ENCODE data around the gene PDE9A.

The PDE9A gene

DNA sequence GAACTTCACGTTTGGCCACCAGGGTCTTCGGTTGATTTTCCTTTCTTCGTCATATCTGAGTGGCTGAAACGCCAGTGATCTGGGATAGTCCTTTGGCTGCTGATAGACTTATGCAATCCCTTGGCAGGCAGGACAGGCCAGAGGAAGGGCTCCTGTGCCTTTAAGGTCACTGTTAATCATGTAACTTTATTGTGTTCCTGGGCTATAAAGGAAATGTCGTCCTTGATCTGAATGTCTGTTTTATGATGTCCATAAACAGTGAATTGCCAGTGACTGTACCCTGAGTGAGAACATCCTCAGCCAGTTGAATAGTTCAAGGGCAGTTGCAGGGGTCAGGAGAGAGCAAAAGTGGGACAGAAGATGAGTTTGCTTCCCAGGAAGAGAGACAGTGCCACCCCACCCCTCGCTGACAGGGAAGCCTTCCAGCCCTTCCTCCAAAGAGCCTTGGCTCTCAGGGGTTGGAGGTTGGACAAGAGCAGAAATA, 68.0 kb downstream of the PDE9A start:
- no peaks in the 10 kb centered on the region for H3K36me3 ChIP-seq (ENCODE audit: insufficient read depth, low read length)
- no peak overlapping the region for H3K9ac ChIP-seq (ENCODE audit: low read depth, low read length)
- H3K9me3 ChIP-seq (ENCODE audit: control insufficient read depth, insufficient read depth, low read length): no peaks in the 10 kb centered on the region
- peaks cover 5% of the 10 kb centered on the region; the same call in 1 of the 2 replicates for H3K4me1 ChIP-seq (ENCODE audit: insufficient read depth, low read length)

DNA sequence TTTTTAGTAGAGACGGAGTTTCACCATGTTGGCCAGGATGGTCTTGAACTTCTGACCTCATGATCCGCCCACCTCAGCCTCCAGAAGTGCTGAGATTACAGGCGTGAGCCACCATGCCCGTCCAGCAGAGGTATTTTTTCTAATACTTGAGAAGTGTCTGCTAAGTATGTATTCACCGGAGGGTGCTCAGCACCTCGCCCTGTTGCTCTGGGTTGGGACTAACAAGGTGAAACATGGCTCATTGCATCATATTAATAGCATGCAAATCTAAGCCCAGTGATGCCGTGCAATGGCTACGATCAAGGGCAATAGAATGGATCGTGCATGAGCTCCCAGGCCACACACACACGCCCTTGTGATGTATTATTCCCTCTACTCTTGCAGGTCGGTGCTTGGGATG, 68.7 kb downstream of the PDE9A start:
- no peaks in the 10 kb centered on the region for H3K9me3 ChIP-seq (ENCODE audit: control insufficient read depth, insufficient read depth, low read length)
- H3K36me3 ChIP-seq (ENCODE audit: insufficient read depth, low read length): no peaks in the 10 kb centered on the region
- peaks cover 5% of the 10 kb centered on the region; the same call in 1 of the 2 replicates for H3K4me1 ChIP-seq (ENCODE audit: insufficient read depth, low read length)
- no peak overlapping the region for H3K9ac ChIP-seq (ENCODE audit: low read depth, low read length)

DNA sequence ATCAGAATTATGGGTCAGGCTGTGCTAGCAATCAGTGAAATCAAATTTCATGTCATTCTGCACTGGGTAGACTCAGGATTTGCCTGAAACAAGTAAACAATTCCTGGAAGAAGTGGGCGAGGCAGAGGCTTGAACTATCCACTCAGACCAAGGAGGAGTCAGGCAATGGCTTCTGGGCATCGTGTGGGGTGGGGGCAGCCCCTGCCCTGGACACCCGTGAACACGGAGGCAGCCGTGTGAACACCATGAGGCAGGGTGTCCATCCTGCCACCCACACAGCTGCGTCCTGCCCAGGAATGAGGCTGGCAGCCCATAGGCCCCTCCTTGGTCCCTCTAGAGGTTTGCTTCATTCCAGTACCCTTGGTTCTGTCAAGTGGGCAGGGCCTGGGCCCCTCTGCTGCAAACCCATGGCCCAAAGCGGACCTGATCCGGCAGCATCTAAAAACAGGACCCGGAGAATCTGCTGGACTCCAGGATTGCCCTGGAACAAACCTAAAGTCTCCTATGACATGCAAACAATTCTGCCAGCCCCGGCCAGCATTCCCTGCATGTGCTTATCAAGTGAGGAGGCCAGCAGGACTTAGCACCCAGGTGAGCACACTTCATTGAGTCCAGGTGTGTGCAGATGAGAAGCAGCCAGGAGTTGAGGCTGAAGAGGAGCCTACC, 69.5 kb downstream of the PDE9A start:
- H3K9ac ChIP-seq (ENCODE audit: low read depth, low read length): no peak overlapping the region
- H3K4me1 ChIP-seq (ENCODE audit: insufficient read depth, low read length): peaks cover 5% of the 10 kb centered on the region; the same call in 1 of the 2 replicates
- H3K9me3 ChIP-seq (ENCODE audit: control insufficient read depth, insufficient read depth, low read length): no peaks in the 10 kb centered on the region

DNA sequence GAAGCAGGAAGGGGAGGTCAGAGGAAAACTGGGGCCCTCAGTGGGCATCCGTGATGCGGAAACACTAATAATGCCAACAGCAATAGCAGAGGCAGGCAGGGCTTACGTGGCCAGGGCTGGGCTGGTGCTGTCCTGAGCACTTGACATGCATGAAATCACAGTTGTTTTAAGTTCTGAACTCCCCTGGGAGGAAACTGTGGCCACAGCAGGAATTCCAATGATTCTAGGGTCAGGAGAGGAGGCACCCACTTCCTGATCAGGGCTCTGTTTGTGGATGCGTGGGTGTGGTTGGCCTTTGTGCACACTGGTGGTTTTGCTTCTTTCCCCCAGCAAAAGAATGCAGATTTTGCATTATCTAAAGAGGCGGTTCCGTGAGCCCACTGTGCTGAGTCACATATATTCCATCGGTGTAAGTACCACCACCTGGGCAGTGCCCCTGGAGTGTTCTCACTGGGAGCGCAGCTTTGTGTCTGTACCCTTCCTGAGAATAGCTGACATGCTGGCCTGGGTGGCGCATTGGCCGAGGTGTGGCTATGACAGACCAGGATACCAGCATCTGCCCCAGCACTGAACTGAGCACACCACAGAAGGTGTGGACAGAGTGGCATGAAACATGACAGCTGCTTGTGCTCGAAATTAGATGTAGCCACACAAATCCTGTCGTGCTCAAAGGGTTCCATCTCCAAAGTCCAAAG, 71.0 kb downstream of the PDE9A start:
- Histone ChIP-seq H3K9me3 (ENCODE audit: control insufficient read depth, insufficient read depth, low read length) (no peaks in the 10 kb centered on the region; the same call in 1 of the 2 replicates), H3K4me1 (ENCODE audit: insufficient read depth, low read length) (peaks cover 5% of the 10 kb centered on the region; the same call in 1 of the 2 replicates), H3K9ac (ENCODE audit: low read depth, low read length) (no peak overlapping the region), H3K36me3 (ENCODE audit: insufficient read depth, low read length) (no peaks in the 10 kb centered on the region)

More for the DNA sequence above, 69.5 kb downstream of the PDE9A start:
- H3K36me3 ChIP-seq (ENCODE audit: insufficient read depth, low read length): no peaks in the 10 kb centered on the region

DNA sequence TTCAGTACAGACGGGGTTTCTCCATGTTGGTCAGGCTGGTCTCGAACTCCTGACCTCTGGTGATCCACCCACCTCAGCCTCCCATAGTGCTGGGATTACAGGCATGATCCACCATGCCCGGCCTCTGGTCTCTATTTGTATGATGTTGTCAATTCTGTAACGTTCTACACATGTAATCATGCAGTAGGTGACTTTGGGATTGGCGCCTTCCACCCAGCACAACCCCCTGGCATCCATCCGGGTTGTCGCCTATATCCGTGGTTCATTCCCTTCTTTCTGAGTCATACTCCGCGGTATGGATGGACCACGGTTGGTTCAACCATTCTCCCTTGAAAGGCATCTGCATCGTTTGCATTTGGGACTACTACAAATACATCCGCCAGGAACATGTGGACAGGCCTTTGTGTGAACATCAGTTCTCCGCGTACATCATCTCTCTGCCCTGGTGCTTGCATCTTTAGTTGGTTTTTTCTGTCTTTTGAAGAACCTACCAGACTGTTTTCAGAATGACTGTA, 72.1 kb downstream of the PDE9A start:
- peaks cover 5% of the 10 kb centered on the region; the same call in 1 of the 2 replicates for H3K4me1 ChIP-seq (ENCODE audit: insufficient read depth, low read length)
- no peaks in the 10 kb centered on the region for H3K36me3 ChIP-seq (ENCODE audit: insufficient read depth, low read length)
- H3K9me3 ChIP-seq (ENCODE audit: control insufficient read depth, insufficient read depth, low read length): no peaks in the 10 kb centered on the region; the same call in 1 of the 2 replicates
- H3K9ac ChIP-seq (ENCODE audit: low read depth, low read length): no peak overlapping the region

DNA sequence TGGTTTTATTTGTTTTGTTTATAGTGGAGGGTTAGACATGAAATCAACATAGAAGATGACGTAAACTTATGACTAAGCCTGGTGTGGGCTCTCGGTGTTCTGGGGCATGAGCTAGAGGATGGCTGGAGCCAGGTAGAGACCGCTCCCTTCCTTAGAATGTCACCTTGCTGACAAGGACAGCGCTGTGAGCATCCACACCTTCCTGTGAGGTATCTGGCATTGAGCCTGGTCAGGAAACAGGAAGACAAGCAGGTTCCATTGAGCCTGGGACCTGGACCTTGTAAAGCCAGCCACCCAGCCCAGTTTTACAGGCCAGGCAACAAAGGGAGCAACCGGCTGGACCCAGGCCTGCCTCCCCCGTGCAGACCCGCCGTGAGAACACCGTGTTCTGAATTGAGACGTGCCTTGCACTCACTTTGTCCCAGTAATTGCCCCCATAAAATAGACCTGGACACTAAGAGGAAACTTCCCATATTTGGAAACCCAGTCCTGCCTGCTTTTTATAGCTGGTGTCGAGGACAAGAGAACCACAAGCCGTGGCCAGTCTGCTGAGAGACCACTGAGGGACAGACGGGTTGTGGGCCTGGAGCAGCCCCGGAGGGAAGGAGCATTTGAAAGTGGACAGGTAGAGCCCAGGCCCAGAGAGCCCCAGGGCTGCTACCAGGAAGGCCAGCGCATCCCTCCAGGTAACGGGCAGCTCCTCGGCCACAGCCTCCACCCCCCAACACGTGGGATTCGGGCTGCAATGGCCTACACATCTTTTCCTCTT, 78.0 kb downstream of the PDE9A start:
- Histone ChIP-seq H3K9ac (ENCODE audit: low read depth, low read length) (no peak overlapping the region), H3K4me1 (ENCODE audit: insufficient read depth, low read length) (no peaks in the 10 kb centered on the region), H3K36me3 (ENCODE audit: insufficient read depth, low read length) (peaks cover 15% of the 10 kb centered on the region; the same call in 1 of the 2 replicates)

DNA sequence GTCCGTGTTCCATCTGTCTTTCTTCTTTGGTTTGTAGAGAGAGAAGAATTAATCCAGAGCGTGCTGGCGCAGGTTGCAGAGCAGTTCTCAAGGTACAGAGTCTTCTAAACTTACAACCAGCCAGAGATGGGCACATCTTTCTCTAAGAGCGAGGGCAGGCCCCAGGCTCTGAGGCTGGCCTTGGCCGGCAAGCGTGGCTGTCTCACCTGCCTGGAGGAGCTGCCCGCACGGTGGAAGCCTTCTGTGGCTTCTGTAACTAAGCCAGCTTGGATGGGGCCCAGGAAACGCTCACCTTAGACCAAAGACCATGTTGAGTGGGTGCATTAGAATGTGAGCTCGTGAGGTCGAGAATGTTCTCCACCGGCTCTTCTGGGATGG, 78.6 kb downstream of the PDE9A start:
- Histone ChIP-seq H3K9ac (ENCODE audit: low read depth, low read length) (no peak overlapping the region), H3K4me1 (ENCODE audit: insufficient read depth, low read length) (no peaks in the 10 kb centered on the region), H3K36me3 (ENCODE audit: insufficient read depth, low read length) (peaks cover 15% of the 10 kb centered on the region; the same call in 1 of the 2 replicates)

More for the DNA sequence above, 78.0 kb downstream of the PDE9A start:
- no peaks in the 10 kb centered on the region; the same call in 1 of the 2 replicates for H3K9me3 ChIP-seq (ENCODE audit: control insufficient read depth, insufficient read depth, low read length)

DNA sequence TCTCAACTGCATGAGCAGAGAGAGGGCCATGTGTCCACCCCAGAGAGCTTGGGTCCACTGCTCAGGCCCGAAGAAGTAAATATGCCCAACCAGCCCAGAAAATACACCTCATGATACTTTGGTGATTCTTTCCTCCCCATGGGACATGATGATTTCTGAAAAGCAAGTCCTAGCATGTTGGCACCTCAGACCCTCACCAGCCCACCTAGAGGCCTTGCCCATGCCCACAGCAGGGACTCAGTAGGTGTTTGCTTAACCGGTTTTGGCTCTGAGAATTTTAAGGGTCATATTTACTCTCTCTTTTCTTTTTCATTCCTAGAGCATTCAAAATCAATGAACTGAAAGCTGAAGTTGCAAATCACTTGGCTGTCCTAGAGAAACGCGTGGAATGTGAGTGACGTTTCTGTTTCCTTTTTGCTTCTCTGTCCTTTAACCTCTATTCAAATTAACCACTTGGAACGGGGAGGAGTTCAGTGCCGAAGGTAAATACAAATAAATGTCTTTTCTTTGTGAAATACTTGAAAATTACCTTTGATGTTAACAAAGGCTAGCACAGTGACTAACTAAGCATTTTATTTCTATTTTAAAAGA, 79.7 kb downstream of the PDE9A start:
- H3K9me3 ChIP-seq (ENCODE audit: control insufficient read depth, insufficient read depth, low read length): no peaks in the 10 kb centered on the region; the same call in 1 of the 2 replicates
- 0 out of 2 replicates have a peak, but pooled peaks cover 6% of the 10 kb centered on the region for H3K4me1 ChIP-seq (ENCODE audit: insufficient read depth, low read length)
- H3K9ac ChIP-seq (ENCODE audit: low read depth, low read length): no peak overlapping the region
- H3K36me3 ChIP-seq (ENCODE audit: insufficient read depth, low read length): peaks cover 15% of the 10 kb centered on the region; the same call in 1 of the 2 replicates

More for the DNA sequence above, 78.6 kb downstream of the PDE9A start:
- no peaks in the 10 kb centered on the region; the same call in 1 of the 2 replicates for H3K9me3 ChIP-seq (ENCODE audit: control insufficient read depth, insufficient read depth, low read length)

DNA sequence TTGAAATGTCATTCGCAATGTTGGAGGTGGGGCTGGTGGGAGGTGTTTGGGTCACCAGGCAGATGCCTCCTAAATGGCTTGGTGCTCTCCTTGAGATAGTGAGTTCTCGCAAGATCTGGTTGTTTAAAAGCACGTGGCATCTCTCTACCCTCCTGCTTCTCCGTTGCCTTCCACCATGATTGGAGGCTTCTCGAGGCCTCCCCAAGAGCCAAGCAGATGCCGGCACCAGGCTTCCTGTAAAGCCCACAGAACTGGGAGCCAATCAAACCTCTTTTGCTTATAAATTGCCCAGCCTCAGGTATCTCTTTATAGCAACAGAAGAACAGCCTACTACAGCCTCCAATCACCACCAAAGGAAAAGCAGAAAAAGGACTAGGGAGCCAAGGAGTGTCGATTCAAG, 80.5 kb downstream of the PDE9A start:
- Histone ChIP-seq H3K4me1 (ENCODE audit: insufficient read depth, low read length) (0 out of 2 replicates have a peak, but pooled peaks cover 7% of the 10 kb centered on the region), H3K9ac (ENCODE audit: low read depth, low read length) (no peak overlapping the region), H3K9me3 (ENCODE audit: control insufficient read depth, insufficient read depth, low read length) (no peaks in the 10 kb centered on the region; the same call in 1 of the 2 replicates), H3K36me3 (ENCODE audit: insufficient read depth, low read length) (peaks cover 15% of the 10 kb centered on the region; the same call in 1 of the 2 replicates)

DNA sequence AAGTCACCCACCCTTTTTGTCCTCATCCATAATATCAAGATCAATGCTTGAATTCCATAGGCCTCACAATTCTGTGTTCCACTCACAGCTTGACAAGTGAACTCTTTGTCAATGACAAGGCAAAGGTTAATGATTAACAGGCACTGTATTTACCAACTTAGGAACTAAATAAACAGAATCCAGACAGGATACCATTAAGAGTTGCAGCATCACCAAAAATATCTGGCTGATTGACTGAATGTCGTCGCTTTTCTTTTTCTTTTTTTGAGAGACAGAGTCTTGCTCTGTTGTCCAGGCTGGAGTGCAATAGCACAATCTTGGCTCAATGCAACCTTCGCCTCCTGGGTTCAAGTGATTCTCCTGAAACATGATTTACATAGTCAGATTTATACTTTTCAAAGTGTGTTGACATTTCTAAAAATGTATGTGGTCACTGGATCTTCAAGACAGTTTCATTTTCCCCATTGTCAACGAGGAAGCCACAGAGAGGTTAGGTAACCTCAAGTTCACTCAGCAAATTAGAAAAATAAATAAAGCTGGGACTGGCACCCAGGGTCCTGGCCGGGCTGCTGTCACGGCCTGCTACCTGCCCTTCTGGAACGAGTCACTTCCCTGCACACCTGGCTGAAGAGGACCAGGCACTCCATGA, 81.0 kb downstream of the PDE9A start:
- H3K9me3 ChIP-seq (ENCODE audit: control insufficient read depth, insufficient read depth, low read length): no peaks in the 10 kb centered on the region
- no peak overlapping the region for H3K9ac ChIP-seq (ENCODE audit: low read depth, low read length)
- peaks cover 15% of the 10 kb centered on the region; the same call in 1 of the 2 replicates for H3K36me3 ChIP-seq (ENCODE audit: insufficient read depth, low read length)
- 0 out of 2 replicates have a peak, but pooled peaks cover 7% of the 10 kb centered on the region for H3K4me1 ChIP-seq (ENCODE audit: insufficient read depth, low read length)

DNA sequence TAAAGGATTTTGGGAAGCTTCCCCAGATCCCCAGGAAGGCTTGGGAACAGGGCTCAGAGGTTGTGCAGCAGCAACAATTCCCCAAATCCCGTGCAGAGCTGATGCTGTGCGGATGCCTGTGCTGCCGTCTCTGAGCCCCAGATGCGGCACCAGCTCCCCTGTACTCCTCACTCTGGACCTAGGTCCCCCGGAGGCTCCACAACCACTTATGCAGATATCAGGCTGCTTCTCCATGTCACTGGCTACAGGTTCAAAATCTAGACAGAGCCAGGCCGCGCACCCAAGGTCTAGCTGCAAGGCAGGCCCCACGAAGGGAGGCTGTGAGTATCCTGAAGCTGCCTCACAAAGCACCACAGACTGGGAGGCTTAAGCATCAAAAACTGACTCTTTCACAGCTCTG, 81.6 kb downstream of the PDE9A start:
- H3K4me1 ChIP-seq (ENCODE audit: insufficient read depth, low read length): 0 out of 2 replicates have a peak, but pooled peaks cover 7% of the 10 kb centered on the region
- H3K36me3 ChIP-seq (ENCODE audit: insufficient read depth, low read length): peaks cover 15% of the 10 kb centered on the region; the same call in 1 of the 2 replicates
- H3K9ac ChIP-seq (ENCODE audit: low read depth, low read length): no peak overlapping the region

DNA sequence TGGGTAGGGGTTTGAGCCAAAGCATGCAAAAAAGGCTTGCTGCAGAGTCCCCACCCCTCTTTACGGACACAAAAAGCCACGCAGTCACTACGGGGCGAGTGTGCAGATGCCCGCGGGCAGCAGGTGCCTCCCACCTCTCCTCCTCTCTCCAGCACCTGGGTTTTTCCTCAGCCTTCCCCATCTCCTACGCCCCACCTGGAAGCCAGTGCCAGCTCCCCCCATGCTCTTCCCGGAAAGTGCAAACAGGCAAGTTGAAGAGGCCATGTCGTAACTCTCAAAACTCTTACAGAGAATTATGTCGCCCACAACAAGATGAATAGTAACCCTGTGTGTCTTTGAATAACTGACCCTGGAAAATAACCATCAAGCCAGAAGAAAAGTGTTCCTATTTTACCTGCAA, 82.5 kb downstream of the PDE9A start:
- Histone ChIP-seq H3K4me1 (ENCODE audit: insufficient read depth, low read length) (0 out of 2 replicates have a peak, but pooled peaks cover 7% of the 10 kb centered on the region), H3K9me3 (ENCODE audit: control insufficient read depth, insufficient read depth, low read length) (no peaks in the 10 kb centered on the region), H3K9ac (ENCODE audit: low read depth, low read length) (no peak overlapping the region), H3K36me3 (ENCODE audit: insufficient read depth, low read length) (peaks cover 15% of the 10 kb centered on the region; the same call in 1 of the 2 replicates)

More for the DNA sequence above, 81.6 kb downstream of the PDE9A start:
- no peaks in the 10 kb centered on the region for H3K9me3 ChIP-seq (ENCODE audit: control insufficient read depth, insufficient read depth, low read length)

Measured in ES-I3 (cell line).